ENCODE data around the gene NACC1. TPM values are rescaled to one million over a fixed set of nuclear protein-coding genes. Genes with fewer than 3 reads are reported as not detected.

The NACC1 gene
- total and polyA plus RNA-seq, 2 of the 8 experiments (the other 6 are each of a cell fraction or from before 2014, with no cell fraction given) = 234 to 301 TPM

DNA sequence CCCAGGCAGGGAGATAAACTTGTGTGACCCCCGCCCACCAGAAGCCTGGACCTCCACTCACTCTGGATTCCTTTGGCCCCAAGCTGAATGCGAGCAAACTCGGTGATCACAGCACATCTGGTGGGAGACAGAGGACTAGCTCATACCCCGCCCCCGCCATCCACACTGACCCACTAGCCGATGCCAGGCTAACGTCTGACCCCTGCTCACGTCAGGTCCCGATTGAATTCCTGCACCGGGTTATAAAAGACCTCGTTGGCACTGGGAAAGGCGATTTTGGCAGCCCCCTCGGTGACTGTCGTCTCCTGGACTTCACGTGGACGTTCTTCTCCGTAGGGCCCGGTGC, 2.2 kb upstream of the NACC1 start:
- Histone ChIP-seq H3K23ac (ENCODE audit: insufficient read length) (no peak overlapping the region), H3K18ac (ENCODE audit: extremely low read depth, low read length) (no peak overlapping the region), H2BK5ac (ENCODE audit: low read depth, low read length) (0 out of 2 replicates have a peak overlapping the region, but pooled peaks have one; percentile 85), H3K36me3 (ENCODE audit: control insufficient read depth in 2 of 4, insufficient read depth in 4 of 4, low read length in 3 of 4) (peaks cover 3 to 13% (median 7%) of the 10 kb centered on the region in 4 experiments; a peak in 5 of 8 replicates), H2BK120ac (replicated peaks; ENCODE audit: low read depth, low read length) (no peak overlapping the region), H3K23me2 (ENCODE audit: low read depth, low read length) (peaks cover 8% of the 10 kb centered on the region; the same call in 1 of the 2 replicates), H3K4me2 (ENCODE audit: insufficient read depth in 1 of 2, low read depth in 2 of 2, low read length in 2 of 2) (peak overlapping the region; percentile 68 to 86), H3K79me1 (ENCODE audit: low read depth, low read length) (peaks cover 19% of the 10 kb centered on the region), H2BK20ac (ENCODE audit: low read length) (no peak overlapping the region), H4K20me1 (replicated peaks in 1 of 2; ENCODE audit: control insufficient read depth in 1 of 2, insufficient read depth in 2 of 2, low read length in 2 of 2) (peaks cover 18 to 21% of the 10 kb centered on the region in 2 experiments), H3K27me3 (replicated peaks in 1 of 4; ENCODE audit: control insufficient read depth in 3 of 4, extremely low read depth in 1 of 4, insufficient read depth in 3 of 4, low read length in 3 of 4) (no peaks in the 10 kb centered on the region), H3K56ac (replicated peaks; ENCODE audit: insufficient read length, low read depth, low read length) (peak overlapping the region; percentile 21), H2AFZ (ENCODE audit: low read length) (no peak overlapping the region), H2BK15ac (ENCODE audit: low read length) (no peak overlapping the region), H3K79me2 (ENCODE audit: control insufficient read depth in 1 of 2, insufficient read depth in 2 of 2, low read length in 2 of 2) (peaks cover 26 to 41% of the 10 kb centered on the region in 2 experiments), H3K4me3 (ENCODE audit: extremely low read depth in 1 of 4, insufficient read depth in 2 of 4, low read depth in 3 of 4, low read length in 4 of 4) (peak overlapping the region; percentile 80 to 96 (median 90)), H3K9ac (replicated peaks in 1 of 4; ENCODE audit: extremely low read depth in 1 of 4, low read depth in 3 of 4, low read length in 3 of 4) (peak overlapping the region; percentile 92 to 98 (median 94)), H3K14ac (ENCODE audit: insufficient read length) (no peak overlapping the region), H4K8ac (ENCODE audit: extremely low read depth, insufficient read depth, low read length) (peak overlapping the region; percentile 98; the same call in 1 of the 2 replicates), H4K5ac (ENCODE audit: insufficient read length, low read depth, low read length) (peak overlapping the region; percentile 29), H2AK5ac (ENCODE audit: low read depth, low read length) (no peak overlapping the region), H3K4me1 (replicated peaks in 1 of 4; ENCODE audit: control insufficient read depth in 3 of 4, insufficient read depth in 4 of 4, low read length in 3 of 4) (peaks cover 14 to 23% (median 19%) of the 10 kb centered on the region in 4 experiments), H3K4ac (replicated peaks; ENCODE audit: insufficient read length, low read depth, low read length) (no peak overlapping the region), H4K91ac (replicated peaks; ENCODE audit: insufficient read length, low read length) (no peak overlapping the region), H2BK12ac (ENCODE audit: low read depth, low read length) (no peak overlapping the region), H3K27ac (ENCODE audit: low read depth, low read length) (peak overlapping the region; percentile 88), H3K9me3 (ENCODE audit: insufficient read depth in 2 of 2, low read depth in 1 of 2, low read length in 1 of 2) (no peaks in the 10 kb centered on the region)
- DNase-seq (ENCODE audit: low read depth in 1 of 2, low spot score in 2 of 2) (no peak), FAIRE-seq (no peak)
- ChIA-PET CTCF (ENCODE audit: partially characterized antibody) (interaction anchor here (0.9 to 1.1 kb wide), 5 partner anchors 10 to 34 kb away, joined by 3 to 4 read pairs (median 3); partner anchors contain the start of genes IER2 and STX10), POLR2A (ENCODE audit: partially characterized antibody) (interaction anchor here (0.8 to 19.5 kb wide), 9 partner anchors 11 to 225 kb away, joined by 4 to 228 read pairs (median 49); partner anchors contain the start of genes GCDH, IER2, LYL1 and STX10)
- WGBS, 2 experiments (ENCODE audit: extremely low coverage in 1 of 2, insufficient coverage in 1 of 2, insufficient read length in 1 of 2, insufficient replicate concordance in 2 of 2, low coverage in 1 of 2, low lambda C conversion rate in 2 of 2, missing lambda C conversion rate in 1 of 2) = 4% methylated on average over 18 of the region's 18 CpGs; no CpG with 5 or more reads in 1 of the 2 experiments
- no peak for TF ChIP-seq CBX8 (IDR thresholded peaks at IDR 0.05; ENCODE audit: borderline replicate concordance, low read depth, low read length)
- no peak for TF ChIP-seq SP2 (IDR thresholded peaks at IDR 0.05; ENCODE audit: low read length)
- no peak for TF ChIP-seq NANOG (IDR thresholded peaks at IDR 0.05; ENCODE audit: insufficient read depth, low read depth, low read length, poor library complexity, severe bottlenecking)
- no peak for TF ChIP-seq SP1 (IDR thresholded peaks at IDR 0.05; ENCODE audit: low read depth, low read length)
- TF ChIP-seq KDM1A (IDR thresholded peaks at IDR 0.05; ENCODE audit: borderline replicate concordance, low read length) = no peak
- no peak for TF ChIP-seq BACH1 (IDR thresholded peaks at IDR 0.05; ENCODE audit: low read length)
- TF ChIP-seq PHF8 (conservative IDR thresholded peaks at IDR 0.05; ENCODE audit: low read depth, low read length) = no peak
- TF ChIP-seq SP4 (IDR thresholded peaks at IDR 0.05; ENCODE audit: low read length) = no peak
- TF ChIP-seq GTF2F1 (IDR thresholded peaks at IDR 0.05; ENCODE audit: borderline replicate concordance, low read depth, low read length) = no peak
- TF ChIP-seq, protein P1, sequence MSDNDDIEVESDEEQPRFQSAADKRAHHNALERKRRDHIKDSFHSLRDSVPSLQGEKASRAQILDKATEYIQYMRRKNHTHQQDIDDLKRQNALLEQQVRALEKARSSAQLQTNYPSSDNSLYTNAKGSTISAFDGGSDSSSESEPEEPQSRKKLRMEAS (IDR thresholded peaks at IDR 0.05) = no peak
- no peak for TF ChIP-seq TBP (IDR thresholded peaks at IDR 0.05; ENCODE audit: low read depth, low read length)
- TF ChIP-seq TCF12 (IDR thresholded peaks at IDR 0.05; ENCODE audit: low read depth, low read length) = no peak
- no peak for TF ChIP-seq SAP30 (IDR thresholded peaks at IDR 0.05; ENCODE audit: insufficient read depth, insufficient replicate concordance, low read length)
- no peak for TF ChIP-seq EGR1 (IDR thresholded peaks at IDR 0.05; ENCODE audit: borderline replicate concordance, low read depth, low read length)

Data from H1 (cell line).